Stimulated activated CD4-positive, alpha-beta T cell treated with anti-CD3 and anti-CD28 coated beads, Interleukin-2, amount 100 ng/mL, for 48 hours (primary cell): ENCODE measurements around the gene PAGE2B.
"Not testable (repeated sequence)": the region's sequence is repeated elsewhere in the genome, so short reads cannot be mapped to it uniquely, and the experiment has no call there.

Source experiments
- DNase-seq, 2 donors: peaks; one replicate each; pipeline ENCODE4 v3.0.0-alpha.2; 2020

Gene PAGE2B

DNA sequence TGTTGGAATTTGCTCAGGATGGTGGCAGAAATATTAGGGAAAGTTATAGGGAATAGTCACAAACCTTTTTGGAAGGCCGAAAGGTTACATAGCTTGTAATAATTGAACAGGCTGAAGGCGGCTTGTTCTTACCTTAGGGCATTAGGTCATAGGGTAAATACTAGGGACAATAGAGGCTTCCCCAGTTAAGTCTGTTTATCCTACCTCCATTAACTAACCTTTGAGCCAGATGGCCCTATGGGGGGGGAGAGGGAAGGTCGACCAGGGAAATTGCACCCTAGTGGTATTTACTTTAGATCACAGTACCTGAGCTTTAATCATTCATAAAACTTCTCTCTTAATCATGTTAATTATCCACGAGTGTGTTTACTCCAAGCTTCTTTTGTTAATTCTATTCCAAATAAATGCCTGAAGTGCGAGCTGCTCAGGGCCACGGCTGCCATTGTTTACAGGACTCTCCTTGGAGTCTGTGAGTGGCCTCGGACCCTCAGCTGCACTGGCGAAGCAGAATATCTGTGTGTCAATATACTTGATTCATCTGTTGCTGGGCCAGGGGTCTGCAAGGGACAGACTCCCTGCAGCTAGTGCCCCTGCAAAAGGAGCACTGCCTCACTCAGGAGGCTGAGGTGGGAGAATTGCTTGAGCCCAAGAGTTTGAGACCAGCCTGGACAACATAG lies 36.9 kb downstream of the PAGE2B start:
- no peak for DNase-seq

DNA sequence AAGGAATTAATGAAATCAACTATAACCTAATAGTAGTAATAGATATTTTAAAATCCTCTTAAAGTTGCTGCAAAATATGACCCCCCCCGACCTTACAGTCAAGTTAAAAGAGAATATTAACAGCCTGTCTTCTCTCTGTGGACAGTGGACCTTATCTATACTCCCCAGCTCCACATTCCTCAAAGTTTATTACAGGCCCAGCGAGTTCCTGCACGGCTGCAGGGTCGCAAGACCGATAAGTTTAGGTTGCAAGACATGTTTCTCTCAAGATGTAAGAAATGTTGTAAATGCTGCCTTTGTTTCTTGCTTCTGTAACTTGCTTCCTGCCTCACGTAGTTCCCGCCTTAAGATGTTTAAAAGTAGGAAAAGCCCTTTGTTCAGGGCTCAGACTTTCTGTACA lies 41.8 kb downstream of the PAGE2B start:
- DNase-seq = not testable (repeated sequence)

DNA sequence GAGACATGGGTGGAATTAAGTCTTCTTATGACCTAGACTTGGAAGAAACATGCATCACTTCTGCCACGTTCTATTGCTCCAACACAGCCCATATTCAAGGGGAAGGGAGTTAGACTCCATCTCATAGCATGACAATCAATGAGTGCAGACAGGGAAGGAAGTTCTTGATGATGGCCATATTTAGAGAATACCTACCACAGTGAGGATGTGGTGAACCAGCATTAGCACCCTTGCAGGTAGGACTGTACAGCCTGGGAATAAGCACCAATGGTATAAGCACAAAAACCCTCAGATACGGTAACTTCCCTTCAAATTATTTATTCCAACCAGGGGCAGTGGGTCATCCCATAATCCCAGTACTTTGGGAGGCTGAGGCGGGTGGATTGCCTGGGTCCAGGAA lies 43.7 kb downstream of the PAGE2B start:
- no peak for DNase-seq

DNA sequence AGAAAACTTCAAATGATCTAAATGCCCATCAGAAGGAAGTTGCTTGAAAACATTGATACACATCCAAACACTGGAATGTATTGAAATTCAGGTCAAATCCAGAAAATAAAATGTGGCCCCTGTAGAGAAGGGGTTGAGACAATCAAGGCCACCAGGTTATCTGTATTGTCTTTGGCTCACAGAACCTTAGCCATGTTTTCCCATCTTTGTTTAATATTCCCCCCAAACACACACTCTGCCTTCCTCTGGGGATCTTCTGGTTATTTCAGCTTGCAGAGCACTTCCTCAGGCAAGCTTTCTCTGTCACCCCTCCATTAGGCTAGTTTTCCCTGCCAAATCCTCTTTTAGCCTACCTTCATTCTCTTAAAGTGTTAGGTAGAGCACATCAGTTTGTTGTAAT lies 44.4 kb downstream of the PAGE2B start:
- no peak for DNase-seq

DNA sequence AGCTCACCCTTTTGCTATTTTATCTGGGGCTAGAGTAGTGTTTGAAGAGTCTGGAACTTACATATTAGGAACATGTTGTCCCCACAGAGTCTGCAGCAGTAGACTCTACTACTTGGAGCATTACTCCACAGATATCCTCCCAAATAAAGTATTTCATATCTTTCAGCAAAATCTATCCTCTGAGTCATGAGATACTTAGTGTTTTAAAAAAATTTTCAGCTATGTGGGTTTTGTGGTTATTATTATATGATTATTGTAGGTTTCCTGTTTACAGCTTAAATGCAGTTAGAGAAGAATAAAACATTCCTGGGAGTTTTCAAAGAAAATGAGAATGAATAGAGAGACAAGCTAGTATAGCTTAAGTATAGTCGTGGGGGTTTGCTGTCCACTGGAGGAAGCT lies 44.9 kb downstream of the PAGE2B start:
- DNase-seq = no peak

DNA sequence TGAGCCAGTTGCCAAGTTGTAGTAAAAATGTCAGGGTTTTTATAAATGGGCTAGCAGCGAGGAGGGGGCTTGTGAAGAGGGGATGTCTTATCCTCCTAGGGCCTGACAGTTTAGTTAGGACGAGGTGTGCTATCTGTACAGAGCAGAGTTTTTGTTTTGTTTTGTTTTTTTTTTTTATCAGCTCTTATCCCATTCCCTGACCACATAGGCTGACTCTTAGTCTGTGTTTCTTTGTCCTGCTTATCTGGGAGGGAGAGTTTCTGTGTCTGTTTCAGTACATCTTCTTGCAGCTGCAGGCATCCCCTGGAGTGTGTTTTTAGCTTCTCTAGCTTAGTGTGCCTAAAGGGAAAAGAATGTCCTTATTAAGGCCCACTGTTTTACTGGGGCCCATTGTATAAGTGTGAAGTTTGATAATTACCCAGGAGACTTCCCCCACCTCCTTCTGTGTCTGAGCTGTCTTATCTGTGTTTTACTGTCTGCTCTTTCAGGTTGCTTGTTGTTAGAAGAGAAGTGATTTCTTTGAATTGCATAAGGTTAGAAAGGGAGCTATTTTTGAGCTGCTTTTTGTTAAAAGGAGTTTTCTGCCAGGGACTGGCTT lies 46.0 kb downstream of the PAGE2B start:
- no peak for DNase-seq

DNA sequence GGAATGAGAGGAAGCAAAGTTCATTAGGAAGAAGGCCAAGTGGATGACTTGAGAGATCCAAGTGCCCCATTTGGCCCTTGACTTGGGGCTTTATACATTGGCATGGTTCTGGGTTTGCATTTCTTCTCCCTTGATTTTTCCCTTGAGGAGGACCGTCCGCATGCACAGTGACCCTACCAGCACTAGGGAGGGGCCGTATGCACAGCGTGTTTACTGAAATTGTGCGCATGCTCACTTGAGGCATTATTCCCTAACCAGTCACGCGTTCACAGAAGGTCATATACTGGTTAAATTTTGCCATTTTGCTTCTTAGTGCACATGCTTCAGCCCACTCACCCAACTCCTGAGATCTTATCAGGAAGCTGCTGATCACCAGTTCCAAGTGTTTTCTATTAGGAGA lies 49.1 kb downstream of the PAGE2B start:
- no peak for DNase-seq

DNA sequence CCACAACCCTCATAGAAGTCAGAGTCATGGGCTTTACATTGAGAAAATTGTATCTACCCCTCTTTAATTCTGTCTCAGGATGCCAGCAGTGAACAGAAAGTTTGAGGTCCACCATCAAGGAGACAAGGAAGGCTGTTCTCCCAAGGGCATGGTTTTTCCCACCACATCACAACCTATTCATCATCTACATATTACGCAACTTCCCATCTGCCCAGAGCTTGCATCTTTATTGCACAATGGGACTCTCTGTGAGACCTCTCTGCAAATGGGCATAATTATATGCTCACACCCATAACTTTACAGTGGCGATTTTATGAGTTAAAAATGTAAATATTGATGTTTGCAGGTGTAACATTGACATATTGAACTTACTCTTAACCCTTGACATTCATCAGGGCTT lies 52.9 kb downstream of the PAGE2B start:
- no peak for DNase-seq
